Tibial artery (tissue), 4 donors: ENCODE measurements around the gene CCDC91.

Experiments used
- DNase-seq, 2 donors: peaks; one replicate each; pipeline ENCODE4 v3.0.0-alpha.2; 2019
- H3K27ac ChIP-seq, 2 donors: fragments of 200-600 bp; sonication (generic) in 1 of 2; 1 replicate in 1 of 2; 2 replicates in 1 of 2; pipeline ENCODE4 v1.5.1; 2018 to 2019; ENCODE audit warnings: mild to moderate bottlenecking in 1 of 2
- H3K27me3 ChIP-seq, 2 donors: fragments of 200-600 bp; sonication (generic) in 1 of 2; one replicate each; pipeline versions ENCODE4 v1.5.1 to v1.6.0; 2016 to 2019
- H3K36me3 ChIP-seq, 3 donors: fragments of 200-600 bp; sonication (generic) in 2 of 3; one replicate each; pipeline ENCODE4 v1.5.1; 2016 to 2019; ENCODE audit warnings: mild to moderate bottlenecking in 2 of 3
- H3K4me1 ChIP-seq, 4 donors: fragments of 200-600 bp; sonication (generic) in 2 of 4; 1 replicate in 3 of 4; 2 replicates in 1 of 4; pipeline ENCODE4 v1.5.1; 2016 to 2019
- H3K4me3 ChIP-seq, 2 donors: fragments of 200-600 bp; sonication (generic) in 1 of 2; 1 replicate in 1 of 2; 2 replicates in 1 of 2; pipeline ENCODE4 v1.5.1; 2018 to 2019; ENCODE audit warnings: mild to moderate bottlenecking in 2 of 2
- H3K9me3 ChIP-seq, 3 donors: fragments of 200-600 bp; sonication (generic) in 1 of 3; one replicate each; pipeline ENCODE4 v1.5.1; 2016 to 2019
- intact Hi-C: fragments of 100-400 bp; cut with DNase I; formaldehyde crosslinking; loops from one replicate; pipeline ENCODE4 v1.15.0; 2023; ENCODE audit warnings: low total_unique reads
- TF ChIP-seq, protein P1 (sequence below), 2 experiments: fragments of 200-600 bp in 1 of 2; fragments of 450-650 bp in 1 of 2; IDR thresholded peaks; one replicate each; pipeline ENCODE4 v1.5.1; 2017 to 2019; ENCODE audit warnings: antibody characterized with exemption in 2 of 2, mild to moderate bottlenecking in 1 of 2, moderate library complexity in 1 of 2

The CCDC91 gene

DNA sequence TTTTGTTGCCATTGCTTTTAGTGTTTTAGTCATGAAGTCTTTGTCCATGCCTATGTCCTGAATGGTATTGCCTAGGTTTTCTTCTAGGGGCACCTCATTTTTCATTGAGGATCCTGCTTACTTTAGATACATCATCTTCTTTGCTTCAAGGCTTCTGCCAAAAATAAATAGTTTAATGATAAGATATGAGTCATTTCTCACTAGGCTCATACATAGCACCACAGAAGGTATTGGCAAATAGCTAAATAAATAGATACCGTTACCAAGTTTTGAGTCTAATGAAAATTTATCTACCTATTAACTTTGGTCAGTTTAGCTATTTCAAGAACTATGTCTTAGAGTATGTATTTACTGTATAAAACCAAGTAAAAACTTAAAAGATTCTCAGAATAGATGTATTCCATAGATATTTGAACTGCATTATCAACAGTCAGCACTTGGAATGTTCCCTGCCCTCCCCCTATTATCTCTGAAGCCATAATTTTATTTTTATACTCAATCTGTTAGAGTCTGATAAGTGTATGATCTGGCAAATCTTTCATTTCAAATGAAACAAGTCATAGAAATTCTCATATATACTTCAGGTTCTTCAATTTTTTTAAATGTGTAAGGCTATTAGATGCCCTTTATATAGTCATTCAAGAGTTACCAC, 310.2 kb downstream of the CCDC91 start:
- H3K36me3 ChIP-seq = no peaks in the 10 kb centered on the region
- intact Hi-C loops = no loop called here
- H3K4me3 ChIP-seq = no peak overlapping the region
- DNase-seq = no peak
- no peaks in the 10 kb centered on the region for H3K27me3 ChIP-seq
- no peaks in the 10 kb centered on the region for H3K4me1 ChIP-seq
- TF ChIP-seq, protein P1, sequence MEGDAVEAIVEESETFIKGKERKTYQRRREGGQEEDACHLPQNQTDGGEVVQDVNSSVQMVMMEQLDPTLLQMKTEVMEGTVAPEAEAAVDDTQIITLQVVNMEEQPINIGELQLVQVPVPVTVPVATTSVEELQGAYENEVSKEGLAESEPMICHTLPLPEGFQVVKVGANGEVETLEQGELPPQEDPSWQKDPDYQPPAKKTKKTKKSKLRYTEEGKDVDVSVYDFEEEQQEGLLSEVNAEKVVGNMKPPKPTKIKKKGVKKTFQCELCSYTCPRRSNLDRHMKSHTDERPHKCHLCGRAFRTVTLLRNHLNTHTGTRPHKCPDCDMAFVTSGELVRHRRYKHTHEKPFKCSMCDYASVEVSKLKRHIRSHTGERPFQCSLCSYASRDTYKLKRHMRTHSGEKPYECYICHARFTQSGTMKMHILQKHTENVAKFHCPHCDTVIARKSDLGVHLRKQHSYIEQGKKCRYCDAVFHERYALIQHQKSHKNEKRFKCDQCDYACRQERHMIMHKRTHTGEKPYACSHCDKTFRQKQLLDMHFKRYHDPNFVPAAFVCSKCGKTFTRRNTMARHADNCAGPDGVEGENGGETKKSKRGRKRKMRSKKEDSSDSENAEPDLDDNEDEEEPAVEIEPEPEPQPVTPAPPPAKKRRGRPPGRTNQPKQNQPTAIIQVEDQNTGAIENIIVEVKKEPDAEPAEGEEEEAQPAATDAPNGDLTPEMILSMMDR (IDR thresholded peaks at IDR 0.05) = no peak
- H3K9me3 ChIP-seq = no peaks in the 10 kb centered on the region
- no peak overlapping the region for H3K27ac ChIP-seq

DNA sequence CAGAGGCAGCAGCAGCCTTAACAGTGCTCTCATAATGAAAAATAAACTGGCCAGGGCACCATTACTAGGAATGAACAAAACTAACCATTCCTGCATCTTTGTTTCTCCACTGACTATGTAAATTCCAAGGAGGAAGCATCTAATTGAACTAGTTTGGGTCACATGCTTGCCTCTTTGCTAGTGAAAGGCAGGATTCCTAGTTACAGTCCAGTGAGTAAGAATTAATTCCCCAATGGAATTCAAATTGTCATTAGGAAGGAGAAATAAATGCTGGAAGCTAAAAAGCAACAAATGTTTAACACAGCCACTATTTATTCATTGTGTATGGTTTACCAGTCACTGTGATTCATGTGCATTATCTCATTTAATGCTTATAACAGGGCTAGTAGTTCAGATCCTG, 316.0 kb downstream of the CCDC91 start:
- DNase-seq = no peak
- intact Hi-C loops = no loop called here

DNA sequence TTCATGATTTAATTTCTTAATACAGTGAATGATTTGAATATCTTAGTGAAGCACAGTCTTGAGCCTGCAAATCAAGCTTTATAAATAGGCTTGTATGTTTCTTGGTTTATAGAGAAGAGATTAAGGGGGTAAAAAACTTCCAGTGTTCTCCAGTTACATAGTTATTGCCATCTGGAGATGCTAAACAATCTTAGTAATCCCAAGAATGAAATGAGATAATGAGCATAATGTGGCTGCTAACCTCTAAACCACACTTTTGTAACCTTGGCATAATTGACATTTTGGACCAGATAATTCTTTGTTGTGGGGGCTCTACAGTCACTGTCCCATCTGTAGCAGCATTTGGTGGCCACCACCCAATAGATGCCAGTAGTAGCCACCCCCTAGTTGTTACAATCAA, 316.8 kb downstream of the CCDC91 start:
- H3K4me1 ChIP-seq = no peaks in the 10 kb centered on the region
- no peaks in the 10 kb centered on the region for H3K36me3 ChIP-seq
- no peaks in the 10 kb centered on the region for H3K27me3 ChIP-seq
- intact Hi-C loops = no loop called here
- H3K27ac ChIP-seq = no peak overlapping the region
- TF ChIP-seq, protein P1 (IDR thresholded peaks at IDR 0.05) = no peak
- no peak for DNase-seq
- H3K9me3 ChIP-seq = no peaks in the 10 kb centered on the region
- H3K4me3 ChIP-seq = no peak overlapping the region

More for the DNA sequence above, 316.0 kb downstream of the CCDC91 start:
- Histone ChIP-seq H3K27ac (no peak overlapping the region), H3K9me3 (no peaks in the 10 kb centered on the region), H3K27me3 (no peaks in the 10 kb centered on the region), H3K4me1 (no peaks in the 10 kb centered on the region), H3K4me3 (no peak overlapping the region), H3K36me3 (no peaks in the 10 kb centered on the region)
- TF ChIP-seq, protein P1 (IDR thresholded peaks at IDR 0.05) = no peak

DNA sequence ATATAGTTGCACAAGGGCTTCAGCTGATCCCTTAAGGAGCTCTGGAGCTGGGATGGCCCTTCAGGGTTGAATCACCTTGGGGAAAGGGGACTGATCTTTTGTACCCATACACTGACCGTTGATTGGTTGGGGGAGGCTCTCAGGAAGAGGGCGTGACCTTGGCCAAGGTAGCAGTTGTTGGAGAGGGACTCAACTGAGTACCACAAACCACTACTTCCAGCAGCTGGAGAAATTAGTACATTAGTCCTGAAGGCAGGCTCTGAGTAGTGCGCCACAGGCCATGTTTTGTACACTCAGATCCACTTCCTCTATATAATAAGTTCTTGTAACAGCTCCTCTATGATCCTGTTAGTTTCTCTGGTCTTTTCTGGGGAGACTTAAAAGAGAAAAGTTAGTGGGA, 317.6 kb downstream of the CCDC91 start:
- DNase-seq = no peak
- no peaks in the 10 kb centered on the region for H3K4me1 ChIP-seq
- intact Hi-C loops = no loop called here
- H3K27ac ChIP-seq = no peak overlapping the region
- no peak overlapping the region for H3K4me3 ChIP-seq
- TF ChIP-seq, protein P1 (IDR thresholded peaks at IDR 0.05) = no peak
- H3K9me3 ChIP-seq = no peaks in the 10 kb centered on the region
- H3K27me3 ChIP-seq = no peaks in the 10 kb centered on the region
- H3K36me3 ChIP-seq = no peaks in the 10 kb centered on the region

GRCh38 chr12:28512406-28512805, 322.1 kb downstream of the CCDC91 start:
- no peak overlapping the region for H3K4me3 ChIP-seq
- no peak for DNase-seq
- H3K9me3 ChIP-seq = no peaks in the 10 kb centered on the region
- H3K4me1 ChIP-seq = no peaks in the 10 kb centered on the region
- no peak overlapping the region for H3K27ac ChIP-seq
- TF ChIP-seq, protein P1 (IDR thresholded peaks at IDR 0.05) = no peak
- intact Hi-C loops = no loop called here
- H3K36me3 ChIP-seq = no peaks in the 10 kb centered on the region
- H3K27me3 ChIP-seq = no peaks in the 10 kb centered on the region

DNA sequence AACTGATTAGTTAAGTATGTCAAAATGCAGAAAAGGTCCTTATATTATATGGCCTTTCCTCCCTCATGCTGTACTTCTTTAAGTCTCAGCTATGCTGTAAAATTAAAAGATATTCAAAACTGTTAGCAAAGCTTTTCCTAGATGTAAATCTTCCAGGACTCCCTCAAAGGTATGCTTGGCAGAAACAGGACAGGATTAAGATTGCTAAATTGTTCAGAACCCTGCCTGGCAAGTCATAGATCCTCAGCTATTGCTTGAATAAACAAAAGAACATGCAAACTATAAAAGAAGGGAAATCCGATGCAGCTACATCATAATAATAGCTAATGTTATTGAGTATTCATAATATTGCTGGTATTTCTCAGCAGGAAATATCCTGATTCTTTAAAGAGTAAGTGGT, 322.6 kb downstream of the CCDC91 start:
- Histone ChIP-seq H3K27me3 (no peaks in the 10 kb centered on the region), H3K9me3 (no peaks in the 10 kb centered on the region), H3K27ac (no peak overlapping the region), H3K36me3 (no peaks in the 10 kb centered on the region), H3K4me1 (no peaks in the 10 kb centered on the region), H3K4me3 (no peak overlapping the region)
- TF ChIP-seq, protein P1 (IDR thresholded peaks at IDR 0.05) = no peak
- intact Hi-C loops = no loop called here
- no peak for DNase-seq
